Tibial nerve (tissue), 4 donors: ENCODE results near the gene CYBB.

Experiments
- EP300 ChIP-seq, 2 donors: sonication (generic); formaldehyde crosslinking; IDR thresholded peaks; one replicate each; pipeline ENCODE4 v1.6.1; 2017; ENCODE audit warnings: antibody characterized with exemption in 2 of 2, mild to moderate bottlenecking in 1 of 2
- POLR2A ChIP-seq, 2 donors: fragments of 450-650 bp; IDR thresholded peaks; one replicate each; pipeline ENCODE4 v1.6.1; 2017; ENCODE audit warnings: antibody characterized with exemption in 2 of 2, mild to moderate bottlenecking in 2 of 2, moderate library complexity in 2 of 2
- TF ChIP-seq, protein P1 (sequence below), 5 experiments: fragments of 200-600 bp in 3 of 5; fragments of 450-650 bp in 2 of 5; sonication (generic) in 3 of 5; IDR thresholded peaks; one replicate each; pipeline ENCODE4 v1.5.1; 2016 to 2019; ENCODE audit warnings: antibody characterized with exemption in 5 of 5, mild to moderate bottlenecking in 3 of 5, moderate library complexity in 2 of 5

DNA sequence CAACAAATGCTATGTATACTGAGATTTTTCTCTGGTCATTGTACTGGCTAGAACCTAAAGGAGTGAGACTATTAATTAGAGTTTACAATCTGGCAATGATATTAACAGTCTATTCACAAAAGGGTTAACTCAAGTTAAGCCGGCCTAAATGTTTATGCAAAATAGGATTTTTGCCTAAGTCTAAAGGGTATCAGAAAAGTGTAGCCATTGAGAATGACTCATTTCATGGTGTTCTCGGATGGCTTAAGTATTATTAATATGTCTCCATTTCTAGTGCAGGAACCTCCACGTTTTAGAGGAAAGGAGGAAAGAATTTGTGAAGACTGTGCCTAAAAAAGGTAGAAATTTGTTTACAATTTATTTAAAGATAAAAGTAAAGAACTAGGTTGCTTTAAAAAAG is 37.7 kb downstream of the CYBB start:
- TF ChIP-seq, protein P1, sequence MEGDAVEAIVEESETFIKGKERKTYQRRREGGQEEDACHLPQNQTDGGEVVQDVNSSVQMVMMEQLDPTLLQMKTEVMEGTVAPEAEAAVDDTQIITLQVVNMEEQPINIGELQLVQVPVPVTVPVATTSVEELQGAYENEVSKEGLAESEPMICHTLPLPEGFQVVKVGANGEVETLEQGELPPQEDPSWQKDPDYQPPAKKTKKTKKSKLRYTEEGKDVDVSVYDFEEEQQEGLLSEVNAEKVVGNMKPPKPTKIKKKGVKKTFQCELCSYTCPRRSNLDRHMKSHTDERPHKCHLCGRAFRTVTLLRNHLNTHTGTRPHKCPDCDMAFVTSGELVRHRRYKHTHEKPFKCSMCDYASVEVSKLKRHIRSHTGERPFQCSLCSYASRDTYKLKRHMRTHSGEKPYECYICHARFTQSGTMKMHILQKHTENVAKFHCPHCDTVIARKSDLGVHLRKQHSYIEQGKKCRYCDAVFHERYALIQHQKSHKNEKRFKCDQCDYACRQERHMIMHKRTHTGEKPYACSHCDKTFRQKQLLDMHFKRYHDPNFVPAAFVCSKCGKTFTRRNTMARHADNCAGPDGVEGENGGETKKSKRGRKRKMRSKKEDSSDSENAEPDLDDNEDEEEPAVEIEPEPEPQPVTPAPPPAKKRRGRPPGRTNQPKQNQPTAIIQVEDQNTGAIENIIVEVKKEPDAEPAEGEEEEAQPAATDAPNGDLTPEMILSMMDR (IDR thresholded peaks at IDR 0.05): no peak
- TF ChIP-seq POLR2A (IDR thresholded peaks at IDR 0.05): no peak
- no peak for TF ChIP-seq EP300 (IDR thresholded peaks at IDR 0.05)
